TTC549 (cell line): Measurements from ENCODE around the gene GRB10.

Experiments used
- FAIRE-seq: peaks from 2 replicates; lab custom pipeline; 2012; peaks lifted over from hg19 to GRCh38; lab: Jason Lieb, UNC

Gene GRB10

DNA sequence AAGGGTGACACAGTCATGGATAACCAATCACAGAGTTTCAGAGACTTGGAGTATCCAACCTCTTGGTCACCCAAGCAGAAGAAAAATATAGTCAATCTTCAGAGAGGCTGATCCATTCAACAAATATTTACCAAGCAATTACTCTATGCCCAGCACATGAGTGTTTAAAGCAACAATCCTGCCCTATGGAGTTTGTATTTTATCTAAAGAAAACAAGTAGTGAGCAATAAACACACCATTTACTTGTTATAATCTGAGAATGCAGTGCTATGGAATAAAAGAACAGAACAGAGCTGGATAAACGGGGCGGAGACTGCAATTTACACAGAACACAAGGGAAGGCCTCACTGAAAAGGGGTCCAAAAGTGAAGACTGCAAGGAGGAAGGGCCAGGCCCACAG lies 63.8 kb downstream of the GRB10 start:
- FAIRE-seq, result no peak

DNA sequence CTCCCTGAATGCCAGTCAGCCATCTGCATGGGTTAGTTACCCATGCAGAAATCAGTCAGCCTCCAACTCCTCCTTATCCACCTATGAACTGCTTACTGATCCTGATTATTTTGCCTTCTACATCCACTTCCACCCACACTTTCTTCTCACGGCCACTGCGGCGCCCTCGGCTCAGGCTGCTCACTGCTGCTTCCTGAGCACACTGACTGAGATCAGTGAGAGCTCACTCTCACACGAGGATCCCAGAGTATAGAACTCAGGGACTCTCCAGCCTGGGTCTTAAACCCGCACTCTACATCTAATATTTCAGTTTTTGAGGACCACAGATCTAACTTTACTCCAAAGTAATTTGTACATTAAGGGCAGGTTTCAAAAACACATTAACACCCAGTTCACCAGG lies 64.4 kb downstream of the GRB10 start:
- FAIRE-seq, result no peak

DNA sequence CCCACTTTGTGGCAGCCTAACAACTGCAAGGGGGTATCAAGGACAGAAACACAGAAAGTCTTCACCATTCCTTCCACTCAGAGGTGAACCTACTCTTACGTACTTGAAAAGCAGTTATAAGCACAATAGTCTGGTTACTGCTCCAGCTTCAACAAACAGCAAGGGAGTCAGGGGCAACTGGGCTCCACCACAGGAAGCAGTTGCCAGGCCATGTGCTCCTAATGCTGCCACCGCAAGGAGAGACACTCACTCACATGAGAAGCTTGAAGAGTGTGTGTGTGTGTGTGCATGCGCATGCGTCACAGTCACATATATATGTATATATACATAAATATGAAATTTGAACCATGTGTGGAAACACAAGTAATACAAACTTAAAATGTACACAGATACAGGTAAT lies 65.5 kb downstream of the GRB10 start:
- FAIRE-seq, result no peak

DNA sequence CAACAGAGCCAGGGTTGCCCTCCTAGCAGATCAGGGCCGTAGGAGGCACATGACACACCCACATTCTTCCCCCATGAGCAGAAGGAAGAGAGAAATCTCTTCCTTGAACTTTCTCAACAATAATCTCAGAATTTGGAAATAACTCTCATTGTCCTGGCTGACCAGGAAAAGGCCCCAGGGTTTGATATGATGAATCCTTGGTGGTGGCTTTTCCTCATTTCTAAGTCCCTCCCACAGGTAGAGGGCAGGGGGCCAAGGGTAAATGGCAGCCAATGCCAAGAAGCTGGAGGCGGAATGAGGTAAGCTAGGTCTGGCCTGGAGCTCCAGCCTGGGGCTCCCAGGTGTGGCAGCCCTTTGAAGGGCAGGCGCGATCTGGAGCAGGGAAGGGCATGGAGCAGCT lies 67.8 kb downstream of the GRB10 start:
- FAIRE-seq, result no peak

DNA sequence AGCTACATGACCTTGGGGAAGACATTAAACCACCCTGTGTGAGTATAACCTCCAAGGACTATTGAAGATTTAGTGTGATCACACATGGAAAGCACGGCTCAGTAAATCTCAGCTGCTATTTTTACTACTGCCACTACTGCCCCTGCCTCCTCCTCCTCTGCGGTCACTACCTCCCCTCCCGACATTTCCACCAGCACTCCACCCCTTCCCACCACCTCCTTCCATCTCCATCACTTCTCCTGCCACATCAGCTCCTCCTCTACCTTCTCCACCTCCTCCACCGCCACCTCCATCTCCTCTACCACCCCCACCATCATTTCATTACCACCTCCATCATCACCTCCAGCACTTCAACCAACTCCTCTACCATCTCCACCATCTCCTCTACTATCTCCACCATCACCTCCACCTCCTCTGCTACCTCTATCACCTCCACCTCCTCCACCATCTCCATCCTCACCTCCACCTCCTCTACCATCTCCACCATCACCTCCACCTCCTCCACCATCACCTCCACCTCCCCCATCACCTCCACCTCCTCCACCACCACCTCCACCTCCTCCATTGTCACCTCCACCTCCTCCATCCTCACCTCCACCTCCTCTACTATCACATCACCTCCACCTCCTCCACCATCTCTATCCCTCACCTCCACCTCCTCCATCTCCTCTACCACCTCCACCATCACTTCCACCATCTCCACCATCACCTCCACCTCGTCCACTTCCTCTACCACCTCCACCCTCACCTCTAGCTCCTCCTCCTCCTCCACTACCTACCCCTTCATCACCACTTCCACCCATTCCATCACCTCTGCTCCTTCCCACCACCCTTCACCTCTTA lies 69.4 kb downstream of the GRB10 start:
- FAIRE-seq, result no peak

DNA sequence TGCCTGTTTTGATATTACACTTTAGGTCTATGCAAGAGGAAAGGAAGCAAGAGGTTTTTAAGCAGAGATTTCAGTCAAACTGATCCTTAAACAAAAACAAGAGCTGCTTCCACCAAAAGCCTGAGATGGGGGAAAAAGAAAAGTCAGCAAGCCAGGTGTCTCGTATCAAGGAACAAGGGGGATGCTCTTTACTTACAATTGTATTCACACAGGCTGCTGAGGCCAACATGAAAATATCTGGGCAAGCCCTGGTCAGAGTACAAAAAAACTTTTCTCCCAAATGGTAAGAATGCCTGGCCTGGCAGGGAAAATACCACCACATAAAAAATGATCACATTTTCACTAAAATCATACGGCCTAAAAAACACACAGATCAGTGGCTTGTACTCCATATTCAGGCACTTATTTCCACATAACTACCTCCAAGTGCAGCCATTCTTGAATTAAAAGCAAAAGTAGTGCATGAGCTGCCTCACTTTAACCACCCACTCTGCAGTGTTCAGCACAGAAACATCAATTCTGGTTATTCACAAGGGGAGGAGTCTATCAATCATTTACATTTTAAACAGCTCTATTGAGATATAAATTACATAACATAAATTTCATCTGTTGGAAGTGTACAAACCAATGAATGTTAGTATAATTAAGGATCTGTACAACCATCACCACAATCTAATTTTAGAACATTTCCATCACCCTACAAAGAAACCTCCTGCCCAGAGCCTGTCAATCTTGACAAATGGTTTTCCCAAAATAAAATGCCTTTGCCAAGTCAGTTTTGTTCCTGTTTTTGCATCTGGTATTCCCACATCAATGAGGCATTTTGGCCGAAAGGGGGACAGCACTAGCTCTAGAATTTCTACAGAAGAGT lies 70.2 kb downstream of the GRB10 start:
- FAIRE-seq, result no peak

DNA sequence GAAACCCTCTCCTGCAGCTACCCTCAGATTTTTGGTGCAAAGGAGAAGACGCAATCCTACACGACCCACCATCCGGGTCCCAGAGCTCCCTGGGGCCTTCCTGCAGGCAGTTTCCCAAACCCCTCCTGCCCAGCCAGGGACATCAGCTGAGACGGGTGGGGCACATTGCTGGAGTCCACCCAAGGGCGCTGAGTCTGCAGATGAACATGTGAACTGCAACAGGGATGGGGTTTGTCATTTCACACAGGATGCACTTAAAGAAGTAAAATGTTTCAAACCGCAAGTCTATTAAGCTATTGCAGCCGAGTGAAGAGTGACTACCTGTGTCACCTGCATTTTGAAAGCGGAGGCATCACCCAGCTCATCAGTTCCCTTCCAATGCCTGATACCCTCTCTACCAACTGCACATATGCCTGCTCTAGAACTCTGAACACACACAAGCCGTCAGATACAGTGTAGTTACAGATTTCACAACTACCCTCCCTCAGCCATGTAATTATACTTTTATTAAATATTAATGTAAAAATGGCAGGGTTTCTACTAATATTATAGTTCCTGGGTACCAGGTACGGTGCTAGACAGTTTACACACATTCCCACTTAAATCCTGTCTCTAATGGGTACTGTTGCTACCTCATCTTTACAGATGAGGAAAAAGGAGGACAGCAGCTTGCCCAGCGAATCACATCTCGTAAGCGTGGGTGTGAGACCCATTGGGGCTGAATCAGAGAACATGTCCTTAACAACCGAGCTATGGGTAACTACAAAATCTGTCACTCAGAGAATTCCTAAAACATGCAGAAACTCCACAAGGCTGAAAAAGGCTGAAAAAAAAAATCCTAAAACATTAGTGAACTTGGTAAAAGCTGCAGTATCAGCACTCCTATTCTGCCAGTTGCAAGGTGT lies 71.2 kb downstream of the GRB10 start:
- no peak for FAIRE-seq

DNA sequence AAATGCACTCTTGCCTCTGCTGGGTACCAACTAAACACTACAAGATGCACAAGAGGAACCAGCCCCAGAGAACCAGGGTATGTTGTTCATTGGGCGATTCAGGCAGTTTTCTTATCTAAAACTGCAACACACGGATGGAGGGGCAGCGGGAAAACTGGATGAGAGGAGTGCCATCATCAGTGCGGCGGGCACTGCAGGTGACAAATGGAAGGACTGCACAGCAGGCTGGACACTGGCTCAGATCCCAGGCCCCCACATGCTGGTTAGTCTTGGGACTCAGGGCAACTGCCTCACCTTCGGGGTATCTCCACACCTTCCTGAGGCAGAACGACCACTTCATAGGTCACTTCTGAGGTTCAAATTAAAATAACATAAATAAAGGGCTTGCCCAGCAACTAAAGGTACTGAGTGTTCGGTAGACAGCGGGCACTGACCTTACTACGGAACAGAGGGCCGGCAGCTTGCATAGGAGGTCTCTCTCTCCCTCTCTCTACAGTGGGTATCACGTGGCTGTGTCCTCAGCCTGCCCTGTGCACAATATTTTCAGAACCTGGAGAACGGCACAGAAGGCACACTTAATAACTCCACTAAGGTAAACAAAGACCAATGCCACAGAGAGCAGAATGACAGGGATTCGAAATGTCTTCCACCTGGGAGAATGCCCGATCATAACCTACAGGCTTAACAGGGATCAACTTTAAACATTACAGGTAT lies 72.1 kb downstream of the GRB10 start:
- FAIRE-seq, result no peak

DNA sequence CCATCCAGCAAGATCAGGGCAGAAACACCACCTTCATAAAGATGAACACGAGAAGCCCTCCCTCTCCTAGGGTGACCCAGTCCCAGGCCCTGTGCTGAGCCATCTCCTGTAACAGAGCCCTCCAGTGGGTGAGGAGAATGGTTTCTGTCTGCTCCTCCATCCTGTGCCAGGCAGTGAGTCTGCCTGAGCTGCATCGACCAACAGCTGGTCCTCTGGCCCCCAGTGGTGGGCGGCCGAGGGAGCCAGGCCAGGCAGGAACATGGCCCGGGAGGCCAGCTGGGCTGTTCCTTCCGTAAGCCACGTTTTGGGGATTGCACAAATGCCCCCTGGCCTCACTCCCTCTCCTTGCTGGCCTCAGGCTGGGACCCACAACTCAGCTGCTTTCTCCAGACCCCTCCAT lies 73.5 kb downstream of the GRB10 start:
- no peak for FAIRE-seq

DNA sequence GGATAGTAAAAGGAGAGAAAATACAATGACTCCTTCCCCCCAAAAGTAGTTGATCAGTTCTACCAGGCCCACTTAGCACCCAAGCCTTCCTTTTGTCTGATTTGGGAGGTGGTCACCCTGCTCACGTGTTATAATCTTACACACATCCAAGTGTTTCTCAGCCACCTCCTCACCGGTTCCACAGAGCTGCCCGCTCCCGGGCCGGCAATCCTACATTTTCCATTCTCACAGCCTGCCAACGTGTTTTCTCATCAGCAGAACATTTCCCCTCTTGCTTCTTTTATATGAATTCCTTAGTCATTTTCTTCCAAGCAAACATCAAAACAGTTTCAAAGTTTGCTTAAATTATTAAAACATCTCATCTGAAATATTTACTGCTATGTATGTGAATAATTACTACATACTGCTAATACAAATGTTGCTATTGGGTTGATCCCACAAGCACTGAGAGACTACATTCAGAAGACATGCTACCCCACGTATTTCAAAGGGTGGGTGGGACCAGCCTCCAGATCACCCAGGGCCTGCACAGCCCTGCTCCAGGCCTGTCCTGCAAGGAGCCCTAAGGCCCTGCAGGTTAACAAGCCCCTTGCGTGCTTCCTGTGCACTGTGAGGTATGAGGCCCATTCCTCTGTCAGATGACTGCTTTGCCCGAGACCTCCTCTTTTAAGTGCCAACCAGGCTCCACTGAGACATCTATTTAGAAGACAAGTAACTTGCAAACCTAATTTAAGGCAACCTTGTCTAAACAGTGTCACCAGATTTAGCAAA lies 75.3 kb downstream of the GRB10 start:
- no peak for FAIRE-seq

DNA sequence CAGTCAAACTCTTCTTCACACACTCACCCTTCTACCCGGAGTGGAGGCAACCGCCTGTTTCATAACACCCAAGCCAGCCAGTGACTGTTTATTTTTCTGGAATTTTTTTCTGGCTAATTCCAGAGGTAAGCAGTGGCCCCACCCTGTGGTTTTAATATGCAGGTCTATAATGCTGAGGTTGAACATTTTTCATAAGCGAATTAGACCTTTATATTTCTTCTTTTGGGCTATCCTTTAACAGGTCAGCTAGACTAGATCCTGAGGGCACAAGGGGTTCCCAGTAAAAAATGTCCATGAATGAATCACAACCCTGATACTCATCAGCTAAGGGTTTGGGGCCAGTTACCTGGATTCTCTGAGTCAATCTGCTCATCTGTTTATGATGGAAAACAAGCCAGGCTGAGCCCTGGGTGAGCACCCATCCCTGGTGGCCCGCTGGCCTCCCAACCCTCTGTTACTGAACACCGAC lies 76.2 kb downstream of the GRB10 start:
- no peak for FAIRE-seq

DNA sequence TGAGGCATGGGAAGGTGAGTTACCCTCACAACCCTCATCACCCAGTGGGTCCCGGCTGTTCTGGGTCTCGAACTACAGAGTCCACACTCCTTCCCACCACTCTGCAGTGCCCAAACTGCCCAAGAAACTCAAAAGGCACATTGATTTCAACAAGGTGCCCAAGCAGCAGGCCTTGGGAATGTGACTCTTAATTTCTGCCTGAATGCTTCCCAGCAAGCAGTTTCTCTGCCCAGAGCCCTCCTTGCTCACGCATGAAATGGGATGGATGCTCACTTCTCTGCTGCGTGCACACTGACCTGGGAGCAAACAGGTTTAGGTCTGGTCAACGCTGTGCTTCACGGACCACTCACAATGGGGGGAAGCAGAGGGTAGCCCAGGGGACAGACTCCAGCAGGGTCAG lies 77.9 kb downstream of the GRB10 start:
- no peak for FAIRE-seq

DNA sequence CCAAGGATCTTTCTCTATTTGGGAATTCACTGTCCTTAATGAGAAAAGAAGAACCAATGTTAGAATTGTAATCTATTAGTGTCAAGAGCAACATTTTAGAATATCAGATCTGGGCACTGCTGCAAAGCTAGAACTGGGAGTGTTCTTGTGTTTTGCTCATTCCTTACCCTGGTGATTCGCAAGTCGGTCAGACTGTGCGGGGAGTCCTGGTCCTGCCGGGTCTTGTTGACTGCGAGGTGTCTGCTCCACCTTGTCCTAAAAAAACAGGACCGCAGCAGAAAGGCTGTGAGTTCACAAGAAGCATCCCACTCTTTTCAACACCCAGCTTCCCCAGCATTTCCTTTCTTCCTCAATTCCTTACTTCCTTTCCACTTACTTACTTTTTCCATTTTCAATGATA lies 79.0 kb downstream of the GRB10 start:
- no peak for FAIRE-seq

DNA sequence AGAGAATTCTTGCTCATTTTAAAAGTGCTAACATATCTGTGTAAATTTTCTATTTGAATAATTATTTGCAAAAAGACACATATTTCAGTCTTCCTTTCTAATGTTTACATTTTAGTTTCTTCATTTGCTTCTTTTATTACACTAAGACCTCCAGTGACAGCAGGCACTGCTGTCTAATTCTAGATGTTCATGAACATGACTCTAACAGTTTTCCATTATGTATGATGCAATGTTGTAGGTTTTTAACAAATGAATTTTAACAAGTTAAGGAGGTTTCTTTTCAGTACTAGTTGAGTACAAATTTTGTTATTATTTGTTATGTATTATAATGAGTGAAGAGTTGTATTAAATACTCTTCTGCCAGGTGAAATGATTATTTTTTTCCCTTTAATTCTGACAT lies 83.6 kb downstream of the GRB10 start:
- FAIRE-seq, result no peak

DNA sequence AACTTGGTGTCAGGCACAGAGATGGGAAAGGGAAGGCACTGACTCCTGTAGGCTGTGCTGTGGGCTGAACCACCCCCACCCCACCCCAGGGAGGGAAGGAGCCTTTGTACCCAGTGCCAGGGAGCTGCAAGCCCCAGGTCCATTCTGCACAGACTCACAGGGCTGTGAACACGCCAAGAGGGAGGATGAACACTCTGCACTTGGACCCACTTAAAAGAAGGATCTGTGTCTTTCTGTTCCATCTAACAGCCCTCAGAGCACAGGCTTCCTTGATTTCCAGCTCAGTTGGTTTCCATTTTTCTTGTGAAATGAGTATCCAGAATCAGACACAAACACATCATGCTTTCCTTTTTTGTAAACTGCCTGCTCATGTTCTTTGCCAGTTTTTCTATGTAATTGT lies 84.9 kb downstream of the GRB10 start:
- FAIRE-seq, result no peak

DNA sequence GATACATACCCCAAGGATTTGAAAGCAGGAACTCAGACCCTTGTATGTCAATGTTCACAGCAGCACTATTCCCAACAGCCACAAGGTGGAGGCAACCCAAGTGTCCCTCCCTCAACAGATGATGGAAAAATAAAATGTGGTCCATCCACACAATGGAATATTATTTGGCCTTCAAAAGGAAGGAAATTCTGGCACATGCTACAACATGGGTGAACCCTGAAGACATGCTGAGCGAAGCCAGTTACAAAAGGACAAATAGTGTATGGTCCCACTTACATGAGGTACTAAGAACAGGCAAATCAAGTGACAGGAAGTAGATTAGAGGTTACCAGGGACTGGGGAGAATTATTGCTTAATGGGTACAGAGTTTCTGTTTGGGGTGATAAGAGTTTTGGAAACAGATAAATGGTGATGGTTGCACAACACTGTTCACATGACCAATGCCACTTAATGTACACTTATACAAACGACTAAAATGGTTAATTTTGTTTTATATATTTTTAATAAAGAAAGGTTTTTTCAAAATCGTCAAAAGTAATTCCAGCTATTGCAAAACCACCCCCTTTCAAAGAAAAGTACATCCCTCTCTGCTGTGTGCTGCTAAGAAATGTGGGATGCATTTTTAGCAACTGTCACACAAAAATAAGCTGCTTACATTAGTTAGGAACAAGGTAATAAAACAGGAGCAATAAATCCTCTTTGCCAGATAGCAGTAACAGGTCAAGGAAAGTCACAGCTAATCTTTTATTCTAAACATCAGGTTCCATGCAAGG lies 85.7 kb downstream of the GRB10 start:
- FAIRE-seq, result no peak

DNA sequence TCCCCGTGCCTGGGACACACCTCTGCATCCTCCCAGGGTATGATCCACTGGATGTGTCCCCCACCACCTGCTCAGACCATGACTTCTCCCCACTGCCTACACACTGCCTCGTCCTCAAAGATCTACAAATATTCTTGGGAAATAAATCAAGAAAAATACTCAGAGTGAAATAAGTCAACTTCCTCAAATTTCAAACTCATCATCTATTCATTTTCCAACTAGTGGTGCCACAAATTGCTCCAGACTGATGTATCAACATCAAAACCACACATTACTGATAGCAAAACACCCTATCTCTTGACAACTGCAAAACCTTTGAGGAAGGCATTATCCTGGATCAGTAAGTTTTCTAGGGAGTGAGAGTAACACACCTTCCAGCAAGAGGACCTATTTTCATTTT lies 87.7 kb downstream of the GRB10 start:
- FAIRE-seq, result no peak

DNA sequence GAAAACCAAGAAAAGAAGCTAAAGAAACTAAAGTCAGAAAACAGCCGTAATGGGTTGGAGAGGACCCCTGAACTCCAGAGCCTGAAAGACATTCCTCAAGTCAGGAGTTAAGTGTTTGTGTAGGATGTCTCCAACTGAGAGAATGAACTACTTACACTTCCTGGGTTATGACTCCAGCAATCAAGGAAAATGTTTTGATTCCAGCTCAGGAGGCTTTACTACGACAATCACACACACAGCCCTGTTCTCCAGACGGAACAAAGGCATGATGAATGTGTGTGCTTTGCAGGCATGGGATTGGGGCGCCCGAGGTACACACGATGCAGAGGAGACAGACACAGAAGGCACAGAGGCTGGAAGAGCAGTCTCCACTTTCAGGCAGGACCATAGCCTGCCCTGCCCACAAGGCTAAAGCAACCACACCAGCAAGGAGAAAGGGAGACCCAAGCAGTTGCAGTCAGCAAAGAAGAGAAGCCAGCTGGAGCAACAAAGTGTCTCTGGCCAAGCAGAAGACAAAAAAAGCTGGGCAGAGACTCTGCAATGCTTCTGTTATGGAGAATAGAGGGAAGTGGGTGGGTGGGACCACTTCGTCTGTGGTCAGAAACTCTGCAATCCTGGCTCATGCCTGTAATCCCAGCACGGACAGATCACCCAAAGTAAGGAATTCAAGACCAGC lies 89.1 kb downstream of the GRB10 start:
- no peak for FAIRE-seq

DNA sequence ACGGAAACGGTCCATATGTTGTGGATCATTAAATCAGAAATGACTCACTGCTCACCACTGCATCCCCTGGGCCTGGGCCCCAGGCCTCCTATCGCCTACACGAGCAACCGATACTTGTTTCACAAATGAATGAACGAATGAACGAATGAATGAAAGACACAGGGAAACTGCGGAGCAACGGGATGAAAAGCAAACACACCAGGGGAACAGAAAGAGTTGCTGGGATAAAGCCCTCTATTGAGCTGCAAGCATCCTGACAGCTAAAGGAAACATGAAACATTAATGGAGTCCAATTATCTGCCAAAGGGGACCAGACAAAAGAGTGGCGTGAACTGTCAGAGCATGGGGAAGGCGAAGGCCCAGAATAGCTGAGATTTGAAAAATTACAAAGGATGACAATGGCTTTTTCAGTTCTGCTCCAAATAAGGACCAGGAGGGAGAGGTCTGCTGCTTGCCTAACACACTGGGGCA lies 92.1 kb downstream of the GRB10 start:
- no peak for FAIRE-seq

DNA sequence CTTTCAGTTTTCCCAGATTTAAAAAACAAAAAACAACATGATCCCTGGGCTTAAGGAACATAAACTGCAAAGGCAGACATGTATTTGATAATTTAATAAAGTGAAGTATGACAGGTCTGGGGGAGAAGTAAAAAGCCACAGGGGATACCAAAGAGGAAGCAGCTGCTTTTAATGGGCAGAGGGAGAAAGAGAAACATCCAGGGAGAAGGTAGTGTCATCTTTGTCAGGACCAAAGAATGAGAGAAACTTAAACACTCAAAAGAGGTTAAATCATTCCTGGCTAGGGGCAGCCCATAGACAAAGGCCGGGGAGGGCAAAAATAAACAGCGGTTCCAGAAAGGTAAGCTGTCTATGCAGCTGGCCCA lies 94.5 kb downstream of the GRB10 start:
- FAIRE-seq, result no peak
